ENCODE data around the gene WDR17. TPM values are rescaled to one million over a fixed set of nuclear protein-coding genes. Genes with fewer than 3 reads are reported as not detected.

The WDR17 gene
- total and polyA plus RNA-seq, 2 of the 13 experiments (the other 11 are each of a cell fraction or from before 2014, with no cell fraction given): not detected

DNA sequence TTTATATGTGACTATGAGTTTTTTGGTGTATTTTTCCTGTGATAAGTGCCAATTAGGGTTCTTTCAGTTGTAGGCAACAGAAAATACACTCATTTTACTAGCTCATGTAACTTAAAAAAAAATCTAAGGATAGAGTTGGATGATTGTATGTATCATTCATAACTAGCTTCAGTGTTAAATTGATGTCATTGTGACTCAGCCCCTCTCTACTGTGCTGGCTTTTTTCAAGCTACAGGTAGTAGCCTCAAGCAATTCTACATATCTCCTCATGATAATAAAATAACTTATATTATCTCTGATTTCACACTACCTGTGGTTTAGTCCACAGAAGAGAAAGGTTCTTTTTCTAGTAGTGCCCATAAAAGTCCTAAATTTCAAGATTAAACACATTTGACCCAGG lies 11.9 kb downstream of the WDR17 start (continued):
- TF ChIP-seq YY1 (IDR thresholded peaks at IDR 0.05; ENCODE audit: insufficient read depth, insufficient replicate concordance, low read depth, low read length): no peak
- TF ChIP-seq ZNF775 (CRISPR knock-in tag; IDR thresholded peaks at IDR 0.05; ENCODE audit: borderline replicate concordance): no peak
- TF ChIP-seq ZNF260 (CRISPR knock-in tag; IDR thresholded peaks at IDR 0.05; ENCODE audit: borderline replicate concordance, low read depth): no peak
- TF ChIP-seq ETV6 (CRISPR knock-in tag; conservative IDR thresholded peaks at IDR 0.05): no peak

- POLR2A ChIA-PET: no interaction called here
- no peak overlapping the region for H3K4me3 ChIP-seq (replicated peaks in 1 of 3; ENCODE audit: insufficient read depth in 1 of 3, low read depth in 2 of 3, low read length in 3 of 3)
- H3K36me3 ChIP-seq (replicated peaks in 1 of 2; ENCODE audit: control insufficient read depth in 1 of 2, insufficient read depth in 2 of 2, low read length in 2 of 2): no peaks in the 10 kb centered on the region
- no peaks in the 10 kb centered on the region for H3K4me1 ChIP-seq (ENCODE audit: insufficient read depth, low read length)
- intact Hi-C loops (cut with micrococcal nuclease; ENCODE audit: unreplicated experiment) (no loop called here), in situ Hi-C loops (cut with HindIII; ENCODE audit: extremely low pct_ligation_motif_present, low pct_unique_long_range_greater_than_20kb) (no loop called here)
- no peaks in the 10 kb centered on the region for H4K20me1 ChIP-seq (ENCODE audit: insufficient read depth, low read length)
- ATAC-seq (no peak), FAIRE-seq (no peak), DNase-seq (ENCODE audit: low spot score) (no peak)
- WGBS (ENCODE audit: low lambda C conversion rate): 4% methylated on average over 2 of the region's 2 CpGs
- no peak overlapping the region for H3K9ac ChIP-seq (ENCODE audit: insufficient read depth, low read depth, low read length)
- no peak overlapping the region for H3K4me2 ChIP-seq (ENCODE audit: low read depth, low read length)
- H3K9me3 ChIP-seq (ENCODE audit: low read length): no peaks in the 10 kb centered on the region
- no TSS peak for BruUV-seq (replicated peaks)
- no peak overlapping the region for H2AFZ ChIP-seq (ENCODE audit: low read length)
- H3K27me3 ChIP-seq (ENCODE audit: control insufficient read depth in 1 of 2, insufficient read depth in 2 of 2, low read length in 2 of 2): no peaks in the 10 kb centered on the region
- CTCF ChIA-PET (ENCODE audit: low intra/inter-chr PET ratio, low total read pairs): no interaction called here
- no peak overlapping the region for H3K27ac ChIP-seq (ENCODE audit: extremely low read length, insufficient read depth, low read length)
- H3K79me2 ChIP-seq (ENCODE audit: insufficient read depth, low read length): no peaks in the 10 kb centered on the region
- TF ChIP-seq ZNF121 (CRISPR knock-in tag; IDR thresholded peaks at IDR 0.05) (no peak), ZZZ3 (CRISPR knock-in tag; IDR thresholded peaks at IDR 0.05; ENCODE audit: borderline replicate concordance) (no peak), LBX2 (CRISPR knock-in tag; IDR thresholded peaks at IDR 0.05; ENCODE audit: borderline replicate concordance) (no peak), ZBTB2 (CRISPR knock-in tag; IDR thresholded peaks at IDR 0.05; ENCODE audit: low read depth) (no peak), HNRNPLL (IDR thresholded peaks at IDR 0.05; ENCODE audit: low read depth, low read length, poor library complexity, severe bottlenecking) (no peak), IKZF1 (IDR thresholded peaks at IDR 0.05) (no peak), SP1 (IDR thresholded peaks at IDR 0.05) (no peak), SP1 (CRISPR knock-in tag; IDR thresholded peaks at IDR 0.05) (no peak), SIX4 (CRISPR knock-in tag; IDR thresholded peaks at IDR 0.05) (no peak), ZNF614 (CRISPR knock-in tag; IDR thresholded peaks at IDR 0.05; ENCODE audit: borderline replicate concordance) (no peak)
- TF ChIP-seq, protein P1, sequence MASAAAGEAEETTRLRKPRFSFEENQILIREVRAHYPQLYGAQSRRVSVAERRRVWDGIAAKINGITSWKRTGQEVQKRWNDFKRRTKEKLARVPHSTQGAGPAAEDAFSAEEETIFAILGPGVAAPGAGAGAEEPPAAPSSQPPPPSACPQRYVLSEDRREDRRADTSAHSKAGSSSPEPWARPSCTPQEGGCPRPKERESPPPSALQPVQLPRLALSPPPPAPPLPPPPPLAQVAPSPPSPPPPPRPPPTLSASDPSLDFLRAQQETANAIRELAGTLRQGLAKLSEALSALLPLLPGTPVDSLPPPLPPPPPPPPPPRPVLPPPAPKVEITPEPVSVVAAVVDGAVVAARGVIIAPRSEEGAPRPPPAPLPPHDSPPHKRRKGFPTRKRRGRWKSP (CRISPR knock-in tag; IDR thresholded peaks at IDR 0.05): no peak
- TF ChIP-seq, protein P2, sequence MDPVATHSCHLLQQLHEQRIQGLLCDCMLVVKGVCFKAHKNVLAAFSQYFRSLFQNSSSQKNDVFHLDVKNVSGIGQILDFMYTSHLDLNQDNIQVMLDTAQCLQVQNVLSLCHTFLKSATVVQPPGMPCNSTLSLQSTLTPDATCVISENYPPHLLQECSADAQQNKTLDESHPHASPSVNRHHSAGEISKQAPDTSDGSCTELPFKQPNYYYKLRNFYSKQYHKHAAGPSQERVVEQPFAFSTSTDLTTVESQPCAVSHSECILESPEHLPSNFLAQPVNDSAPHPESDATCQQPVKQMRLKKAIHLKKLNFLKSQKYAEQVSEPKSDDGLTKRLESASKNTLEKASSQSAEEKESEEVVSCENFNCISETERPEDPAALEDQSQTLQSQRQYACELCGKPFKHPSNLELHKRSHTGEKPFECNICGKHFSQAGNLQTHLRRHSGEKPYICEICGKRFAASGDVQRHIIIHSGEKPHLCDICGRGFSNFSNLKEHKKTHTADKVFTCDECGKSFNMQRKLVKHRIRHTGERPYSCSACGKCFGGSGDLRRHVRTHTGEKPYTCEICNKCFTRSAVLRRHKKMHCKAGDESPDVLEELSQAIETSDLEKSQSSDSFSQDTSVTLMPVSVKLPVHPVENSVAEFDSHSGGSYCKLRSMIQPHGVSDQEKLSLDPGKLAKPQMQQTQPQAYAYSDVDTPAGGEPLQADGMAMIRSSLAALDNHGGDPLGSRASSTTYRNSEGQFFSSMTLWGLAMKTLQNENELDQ (CRISPR knock-in tag; IDR thresholded peaks at IDR 0.05; ENCODE audit: borderline replicate concordance): no peak
Measured at GRCh38 chr4:176084769-176085168, 19.1 kb downstream of the WDR17 start.
